WTC11 (cell line): ENCODE data around the gene FCHSD2. TPM values are rescaled to one million over a fixed set of nuclear protein-coding genes. Genes with fewer than 3 reads are reported as not detected.

Experiments
- ATAC-seq: fragments of 200-7000 bp; cut with Tn5 transposase; 2 replicates; pipeline ENCODE4 v1.10.0; 2021; ENCODE audit warnings: mild to moderate bottlenecking, moderate library complexity
- CTCF ChIA-PET: fragments of 300-600 bp; sonication (Branson Sonifier 250); formaldehyde crosslinking; loops from one replicate; lab custom pipeline; 2021; ENCODE audit warnings: antibody characterized with exemption; lab: Charles Lee
- POLR2A ChIA-PET: fragments of 350-600 bp; sonication (Branson Sonifier 250); formaldehyde crosslinking; loops from one replicate; lab custom pipeline; 2021; ENCODE audit warnings: antibody characterized with exemption; lab: Charles Lee
- DNase-seq: peaks from one replicate; pipeline ENCODE4 v3.0.0; 2021; ENCODE audit warnings: low spot score
- H3K27ac Mint-ChIP-seq: 2 replicates; pipeline ENCODE4 v1.8.0; 2021; ENCODE audit warnings: mixed read lengths
- H3K27me3 Mint-ChIP-seq: 2 replicates; pipeline ENCODE4 v1.8.0; 2021; ENCODE audit warnings: low read depth, mild to moderate bottlenecking, moderate library complexity, mixed read lengths
- H3K36me3 Mint-ChIP-seq: 2 replicates; pipeline ENCODE4 v1.8.0; 2021; ENCODE audit warnings: mixed read lengths
- H3K4me1 Mint-ChIP-seq: 2 replicates; pipeline ENCODE4 v1.8.0; 2022; ENCODE audit warnings: mixed read lengths
- H3K4me3 Mint-ChIP-seq: 2 replicates; pipeline ENCODE4 v1.8.0; 2021; ENCODE audit warnings: mild to moderate bottlenecking, moderate library complexity, mixed read lengths
- H3K9me3 Mint-ChIP-seq: 2 replicates; pipeline ENCODE4 v1.8.0; 2021; ENCODE audit warnings: mixed read lengths
- AR ChIP-seq: fragments of 250-450 bp; sonication (Bioruptor Pico); IDR thresholded peaks from 2 replicates; pipeline ENCODE4 v1.9.0; 2021; ENCODE audit warnings: mild to moderate bottlenecking
- ATF2 ChIP-seq: sonication (generic); formaldehyde crosslinking; IDR thresholded peaks from 2 replicates; pipeline ENCODE4 v1.8.1; 2022; ENCODE audit warnings: low read depth, missing genetic modification reagents, borderline replicate concordance
- CBFB ChIP-seq: sonication (generic); formaldehyde crosslinking; IDR thresholded peaks from 2 replicates; pipeline ENCODE4 v1.8.1; 2022; ENCODE audit warnings: mild to moderate bottlenecking, low read depth, missing genetic modification reagents
- ETV6 ChIP-seq: sonication (generic); formaldehyde crosslinking; IDR thresholded peaks from 2 replicates; pipeline ENCODE4 v1.8.1; 2022; ENCODE audit warnings: mild to moderate bottlenecking, missing genetic modification reagents
- FOXJ3 ChIP-seq: sonication (generic); formaldehyde crosslinking; IDR thresholded peaks from 2 replicates; pipeline ENCODE4 v1.9.0; 2021; ENCODE audit warnings: missing genetic modification reagents, mild to moderate bottlenecking, borderline replicate concordance
- FOXP1 ChIP-seq: sonication (generic); formaldehyde crosslinking; IDR thresholded peaks from 2 replicates; pipeline ENCODE4 v1.8.0; 2022; ENCODE audit warnings: missing genetic modification reagents, mild to moderate bottlenecking, moderate library complexity, borderline replicate concordance
- IRF2 ChIP-seq: sonication (generic); formaldehyde crosslinking; IDR thresholded peaks from 2 replicates; pipeline ENCODE4 v1.8.0; 2022; ENCODE audit warnings: low read depth, missing genetic modification reagents, borderline replicate concordance
- JUN ChIP-seq: sonication (generic); formaldehyde crosslinking; IDR thresholded peaks from 2 replicates; pipeline ENCODE4 v1.8.0; 2023; ENCODE audit warnings: mild to moderate bottlenecking, missing genetic modification reagents
- MYBL2 ChIP-seq: sonication (generic); formaldehyde crosslinking; IDR thresholded peaks from 2 replicates; pipeline ENCODE4 v1.8.1; 2023; ENCODE audit warnings: mild to moderate bottlenecking, moderate library complexity, missing genetic modification reagents
- TEAD1 ChIP-seq: sonication (generic); formaldehyde crosslinking; IDR thresholded peaks from 2 replicates; pipeline ENCODE4 v1.8.0; 2022; ENCODE audit warnings: mild to moderate bottlenecking, missing genetic modification reagents
- TEAD4 ChIP-seq: sonication (generic); formaldehyde crosslinking; IDR thresholded peaks from 2 replicates; pipeline ENCODE4 v1.8.0; 2022; ENCODE audit warnings: mild to moderate bottlenecking, missing genetic modification reagents
- TP53 ChIP-seq: sonication (generic); formaldehyde crosslinking; IDR thresholded peaks from 2 replicates; pipeline ENCODE4 v1.8.1; 2023; ENCODE audit warnings: mild to moderate bottlenecking, missing genetic modification reagents
- ZNF219 ChIP-seq: sonication (generic); formaldehyde crosslinking; IDR thresholded peaks from 2 replicates; pipeline ENCODE4 v1.8.0; 2023; ENCODE audit warnings: missing genetic modification reagents, mild to moderate bottlenecking, borderline replicate concordance
- ZNF263 ChIP-seq: sonication (generic); formaldehyde crosslinking; IDR thresholded peaks from 2 replicates; pipeline ENCODE4 v1.8.1; 2022; ENCODE audit warnings: low read depth, mild to moderate bottlenecking, moderate library complexity, missing genetic modification reagents
- ZNF416 ChIP-seq: fragments of 250-450 bp; sonication (Bioruptor Pico); IDR thresholded peaks from 2 replicates; pipeline ENCODE4 v1.9.0; 2021; ENCODE audit warnings: mild to moderate bottlenecking, inconsistent platforms
- ZNF425 ChIP-seq: fragments of 250-450 bp; sonication (Bioruptor Pico); conservative IDR thresholded peaks from 2 replicates; pipeline ENCODE4 v1.9.0; 2021; ENCODE audit warnings: mild to moderate bottlenecking
- total RNA-seq: library from RNA; stranded (reverse); gene quantifications from 3 replicates; pipeline ENCODE4 v1.2.3, GENCODE V29; 2021

FCHSD2 gene
- total RNA-seq, 1 experiment from 2014 or later, result 10.1 TPM

- no peak for DNase-seq
- H3K27me3 Mint-ChIP-seq, result peaks cover 3% of the 10 kb centered on the region
- no peak for TF ChIP-seq ETV6
- TF ChIP-seq, all 79 proteins: peak for 0
- ATAC-seq, result no peak
- H3K36me3 Mint-ChIP-seq, result no peaks in the 10 kb centered on the region
- no peak overlapping the region for H3K27ac Mint-ChIP-seq
- H3K4me1 Mint-ChIP-seq, result peaks cover 21% of the 10 kb centered on the region
- no peak overlapping the region for H3K4me3 Mint-ChIP-seq
- peaks cover under 1% of the 10 kb centered on the region; the same call in 1 of the 2 replicates for H3K9me3 Mint-ChIP-seq
- ChIA-PET CTCF (interaction anchor here (1.1 to 1.5 kb wide), 2 partner anchors 29 to 355 kb away, joined by 3 to 4 read pairs; partner anchors contain the start of gene STARD10), POLR2A (no interaction called here)
Measured at GRCh38 chr11:73149105-73149504, 7.0 kb upstream of the FCHSD2 start.

DNA sequence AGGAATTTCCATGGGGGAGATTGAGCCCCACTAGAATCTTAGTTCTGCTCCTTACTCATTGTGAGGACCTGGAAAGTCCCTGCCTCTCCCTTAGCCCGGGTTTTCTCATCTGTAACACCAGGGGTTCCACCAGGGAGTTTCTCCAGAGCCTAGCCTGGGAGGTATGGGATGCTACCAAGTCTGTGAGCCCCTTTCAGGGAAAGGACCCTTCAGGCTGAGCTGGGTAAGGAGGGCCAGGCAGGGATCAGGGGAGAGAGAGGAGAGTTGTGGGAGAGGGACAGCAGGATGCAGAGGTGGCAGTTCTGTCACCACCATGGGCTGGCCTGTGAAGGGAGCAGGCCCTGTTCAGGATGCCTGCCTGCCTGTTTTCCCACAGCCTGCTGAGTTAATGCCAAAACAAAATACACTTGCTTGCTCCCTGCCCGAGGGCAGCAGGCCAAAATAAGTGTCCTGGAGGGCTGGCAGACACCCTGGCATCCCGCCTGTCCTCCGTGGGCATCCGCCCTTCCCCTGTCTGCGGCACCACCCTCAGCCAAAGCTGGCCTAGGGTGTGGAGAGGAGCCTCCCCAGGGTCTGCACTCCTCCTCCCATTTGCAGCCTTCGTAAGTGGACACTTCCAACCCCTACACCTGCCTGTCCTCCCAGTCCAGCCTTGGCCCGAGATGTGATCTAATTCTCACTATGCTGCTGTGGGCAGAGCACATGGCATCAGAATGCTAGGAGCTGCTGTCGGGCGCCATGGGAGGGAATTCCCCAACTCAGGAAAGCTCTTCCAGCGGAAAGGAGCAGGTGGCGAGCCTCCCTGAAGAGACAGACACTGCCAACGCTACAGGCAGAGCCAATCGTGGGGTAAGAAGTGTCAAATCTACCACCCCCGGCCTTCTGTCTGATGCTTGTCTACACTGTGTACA is 5.9 kb upstream of the FCHSD2 start:
- H3K27me3 Mint-ChIP-seq, result peaks cover 3% of the 10 kb centered on the region
- H3K36me3 Mint-ChIP-seq, result no peaks in the 10 kb centered on the region
- peaks cover 21% of the 10 kb centered on the region for H3K4me1 Mint-ChIP-seq
- no peaks in the 10 kb centered on the region for H3K9me3 Mint-ChIP-seq
- TF ChIP-seq FOXJ3, result no peak
- TF ChIP-seq TEAD4 (CRISPR knock-in tag), result no peak
- TF ChIP-seq MYBL2 (CRISPR knock-in tag), result no peak
- TF ChIP-seq ZNF219 (CRISPR knock-in tag), result no peak
- no peak for TF ChIP-seq TEAD1 (CRISPR knock-in tag)
- TF ChIP-seq IRF2, result no peak
- no peak for TF ChIP-seq ZNF425
- TF ChIP-seq TP53 (CRISPR knock-in tag), result no peak
- no peak for TF ChIP-seq FOXP1 (CRISPR knock-in tag)
- no peak for TF ChIP-seq ZNF416
- no peak for TF ChIP-seq ZNF263 (CRISPR knock-in tag)
- no peak for TF ChIP-seq AR (CRISPR knock-in tag)
- no peak for TF ChIP-seq JUN (CRISPR knock-in tag)
- TF ChIP-seq CBFB (CRISPR knock-in tag), result no peak
- TF ChIP-seq ATF2 (CRISPR knock-in tag), result no peak
- H3K4me3 Mint-ChIP-seq, result no peak overlapping the region
- CTCF ChIA-PET, result interaction anchor here (1.5 kb wide), 1 partner anchor 354 kb away, joined by 4 read pairs; the partner anchor contains the start of gene STARD10
- no peak overlapping the region for H3K27ac Mint-ChIP-seq
- ATAC-seq (no peak), DNase-seq (no peak)
- POLR2A ChIA-PET, result no interaction called here
